Immature natural killer cell (primary cell): ENCODE measurements around the gene PIH1D1. TPM values are rescaled to one million over a fixed set of nuclear protein-coding genes. Genes with fewer than 3 reads are reported as not detected.
"Not testable (repeated sequence)": the region's sequence is repeated elsewhere in the genome, so short reads cannot be mapped to it uniquely, and the experiment has no call there.

Source experiments
- DNase-seq, 3 donors: peaks; one replicate each; pipeline ENCODE4 v3.0.0; 2022; ENCODE audit warnings: mixed read lengths in 1 of 3
- H3K27ac Mint-ChIP-seq, 6 donors: one replicate each; pipeline ENCODE4 v1.8.0; 2020; ENCODE audit warnings: mixed read lengths in 6 of 6, mild to moderate bottlenecking in 5 of 6, inconsistent platforms in 4 of 6, moderate library complexity in 3 of 6
- H3K27me3 Mint-ChIP-seq, 3 donors: one replicate each; pipeline ENCODE4 v1.8.0; 2020 to 2021; ENCODE audit warnings: low read depth in 3 of 3, mild to moderate bottlenecking in 3 of 3, mixed read lengths in 3 of 3, moderate library complexity in 3 of 3, inconsistent platforms in 1 of 3
- H3K36me3 Mint-ChIP-seq, 3 donors: one replicate each; pipeline ENCODE4 v1.8.0; 2020; ENCODE audit warnings: mixed read lengths in 3 of 3, inconsistent platforms in 2 of 3, mild to moderate bottlenecking in 2 of 3
- H3K4me1 Mint-ChIP-seq, 2 donors: one replicate each; pipeline ENCODE4 v1.8.0; 2020; ENCODE audit warnings: inconsistent platforms in 2 of 2, mild to moderate bottlenecking in 2 of 2, mixed read lengths in 2 of 2, moderate library complexity in 1 of 2
- H3K4me3 Mint-ChIP-seq, 5 donors: one replicate each; pipeline ENCODE4 v1.8.0; 2020; ENCODE audit warnings: mild to moderate bottlenecking in 5 of 5, mixed read lengths in 5 of 5, inconsistent platforms in 3 of 5, moderate library complexity in 3 of 5
- H3K9me3 Mint-ChIP-seq, 6 donors: one replicate each; pipeline ENCODE4 v1.8.0; 2020; ENCODE audit warnings: mild to moderate bottlenecking in 6 of 6, mixed read lengths in 6 of 6, inconsistent platforms in 4 of 6, moderate library complexity in 3 of 6
- polyA plus RNA-seq, 3 donors: library from polyadenylated mRNA; unstranded; fragments of 300-500 nt; fragmentation: Illumina TruSeq; gene quantifications; one replicate each; pipeline ENCODE4 v1.2.3, GENCODE V29; 2021

Gene PIH1D1
- polyA plus RNA-seq, 3 donors from 2014 or later: 91.4 to 97.6 (median 93.3) TPM

DNA sequence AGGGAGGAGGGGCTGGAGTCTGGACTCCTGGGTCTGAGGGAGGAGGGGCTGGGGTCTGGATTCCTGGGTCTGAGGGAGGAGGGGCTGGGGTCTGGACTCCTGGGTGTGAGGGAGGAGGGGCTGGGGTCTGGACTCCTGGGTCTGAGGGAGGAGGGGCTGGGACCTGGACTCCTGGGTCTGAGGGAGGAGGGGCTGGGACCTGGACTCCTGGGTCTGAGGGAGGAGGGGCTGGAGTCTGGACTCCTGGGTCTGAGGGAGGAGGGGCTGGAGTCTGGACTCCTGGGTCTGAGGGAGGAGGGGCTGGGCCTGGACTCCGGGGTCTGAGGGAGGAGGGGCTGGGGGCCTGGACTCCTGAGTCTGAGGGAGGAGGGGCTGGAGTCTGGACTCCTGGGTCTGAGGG is 9.5 kb upstream of the PIH1D1 start:
- H3K27me3 Mint-ChIP-seq, H3K27ac Mint-ChIP-seq, H3K4me3 Mint-ChIP-seq, H3K9me3 Mint-ChIP-seq, H3K36me3 Mint-ChIP-seq, H3K4me1 Mint-ChIP-seq, DNase-seq: not testable (repeated sequence)

DNA sequence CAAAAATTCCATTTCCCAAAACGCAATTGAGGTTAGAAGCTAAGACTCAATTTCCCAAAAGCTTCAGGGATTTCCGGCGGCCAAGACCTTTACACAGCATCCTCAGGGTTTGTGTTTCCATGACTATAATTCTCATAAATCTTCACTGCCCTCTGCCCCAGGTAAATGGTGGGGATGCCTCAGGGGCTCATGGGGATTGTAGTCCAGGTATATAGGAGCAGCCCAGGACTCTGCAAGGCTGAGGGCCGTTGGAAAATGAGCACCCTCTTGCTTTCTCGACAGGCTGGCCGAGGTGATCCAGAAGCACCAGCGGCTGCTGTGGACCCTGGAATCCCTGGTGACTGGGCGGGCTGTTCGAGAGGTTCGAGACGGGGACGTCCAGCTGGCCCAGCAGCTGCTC is 7.8 kb upstream of the PIH1D1 start:
- peaks cover 0 to 5% (median 1%) of the 10 kb centered on the region in 3 donors for H3K27me3 Mint-ChIP-seq
- H3K27ac Mint-ChIP-seq: no peak overlapping the region
- peaks cover 4 to 6% (median 4%) of the 10 kb centered on the region in 3 donors for H3K36me3 Mint-ChIP-seq
- no peaks in the 10 kb centered on the region for H3K9me3 Mint-ChIP-seq
- H3K4me1 Mint-ChIP-seq: peaks cover under 1 to 6% of the 10 kb centered on the region in 2 donors
- no peak for DNase-seq
- H3K4me3 Mint-ChIP-seq: no peak overlapping the region

DNA sequence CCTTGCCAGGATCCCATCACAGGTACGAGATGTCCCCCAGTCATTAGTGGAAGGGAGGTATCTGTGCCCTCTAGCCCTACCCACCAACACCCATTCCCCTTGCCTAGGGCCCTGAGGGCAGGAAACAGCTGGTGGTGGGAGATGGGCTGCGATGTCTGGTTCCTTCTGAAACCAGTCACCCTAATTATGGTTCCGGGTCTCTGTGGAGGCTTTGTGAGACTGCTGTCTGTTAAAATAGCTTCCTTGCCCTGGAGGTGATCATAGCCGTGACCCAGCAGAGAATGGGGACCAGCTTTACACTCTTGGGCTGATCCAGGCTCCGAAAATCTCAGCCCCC is 6.9 kb upstream of the PIH1D1 start:
- peaks cover 9 to 13% of the 10 kb centered on the region in 2 donors for H3K4me1 Mint-ChIP-seq
- peak overlapping the region in 2 of 6 donors; percentile 16 to 66 for H3K27ac Mint-ChIP-seq
- no peaks in the 10 kb centered on the region for H3K9me3 Mint-ChIP-seq
- H3K4me3 Mint-ChIP-seq: no peak overlapping the region
- H3K27me3 Mint-ChIP-seq: peaks cover 2 to 11% (median 6%) of the 10 kb centered on the region in 3 donors
- H3K36me3 Mint-ChIP-seq: peaks cover 4 to 6% (median 4%) of the 10 kb centered on the region in 3 donors
- no peak for DNase-seq

- no peaks in the 10 kb centered on the region for H3K9me3 Mint-ChIP-seq
- peaks cover 27 to 33% of the 10 kb centered on the region in 2 donors for H3K4me1 Mint-ChIP-seq
- peaks cover 11 to 23% (median 21%) of the 10 kb centered on the region in 3 donors for H3K27me3 Mint-ChIP-seq
- no peak for DNase-seq
- peak overlapping the region in 3 of 6 donors; percentile 8 to 24 (median 20) for H3K27ac Mint-ChIP-seq
- peaks cover 4 to 9% (median 7%) of the 10 kb centered on the region in 3 donors for H3K36me3 Mint-ChIP-seq
- H3K4me3 Mint-ChIP-seq: no peak overlapping the region
Observed at GRCh38 chr19:49456326-49456725, 4.7 kb upstream of the PIH1D1 start.

DNA sequence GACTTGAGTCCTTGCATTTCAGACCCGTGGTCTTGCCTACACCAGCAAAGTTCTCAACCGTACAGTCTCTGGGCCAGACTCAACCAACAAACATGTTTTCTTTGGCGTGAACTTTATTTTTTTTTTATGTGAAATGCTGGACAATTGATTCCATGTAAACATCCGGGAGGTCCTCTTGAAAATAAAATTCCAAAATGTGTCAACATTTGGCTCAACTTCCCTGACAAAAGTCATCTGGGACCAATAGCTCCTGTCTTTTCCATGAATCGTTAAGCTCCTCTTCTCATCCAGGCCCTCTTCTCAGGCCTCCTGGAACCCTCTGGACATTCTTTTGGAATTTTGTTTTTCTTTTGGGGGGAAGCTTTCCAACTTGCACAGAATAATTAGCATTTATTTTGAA is 4.2 kb upstream of the PIH1D1 start:
- Mint-ChIP-seq H3K36me3 (peaks cover 4 to 9% (median 7%) of the 10 kb centered on the region in 3 donors), H3K4me3 (peak overlapping the region in 2 of 5 donors; percentile 3 to 21), H3K4me1 (peaks cover 32 to 38% of the 10 kb centered on the region in 2 donors), H3K27ac (peak overlapping the region in 3 of 6 donors; percentile 20 to 47 (median 24)), H3K27me3 (peaks cover 11 to 23% (median 21%) of the 10 kb centered on the region in 3 donors), H3K9me3 (no peaks in the 10 kb centered on the region)
- DNase-seq: no peak

GRCh38 chr19:49453757-49454240 is 2.2 kb upstream of the PIH1D1 start:
- no peaks in the 10 kb centered on the region for H3K9me3 Mint-ChIP-seq
- H3K36me3 Mint-ChIP-seq: peaks cover 7 to 13% (median 9%) of the 10 kb centered on the region in 3 donors
- peaks cover 11 to 21% (median 21%) of the 10 kb centered on the region in 3 donors for H3K27me3 Mint-ChIP-seq
- DNase-seq: peak in 1 of 3 donors; percentile 30
- peak overlapping the region; percentile 98 to 100 (median 99) for H3K27ac Mint-ChIP-seq
- H3K4me3 Mint-ChIP-seq: peak overlapping the region; percentile 93 to 100 (median 98)
- peaks cover 39 to 48% of the 10 kb centered on the region in 2 donors for H3K4me1 Mint-ChIP-seq

GRCh38 chr19:49453013-49453756 is 1.6 kb upstream of the PIH1D1 start, which contains the start of gene ALDH16A1:
Gene ALDH16A1 (plus strand): TSS chr19:49453225. CDS start chr19:49453332, 107 bp downstream.
- Mint-ChIP-seq H3K27ac (peak within 1 kb of the TSS; percentile 98 to 100 (median 99)), H3K9me3 (no peaks in the 10 kb centered on the region), H3K27me3 (peaks cover 11 to 24% (median 21%) of the 10 kb centered on the region in 3 donors), H3K4me1 (peaks cover 45 to 48% of the 10 kb centered on the region in 2 donors), H3K4me3 (peak within 1 kb of the TSS; percentile 93 to 100 (median 99)), H3K36me3 (peaks cover 12 to 19% (median 15%) of the 10 kb centered on the region in 3 donors)
- peak; percentile 98 to 99 (median 99) for DNase-seq

- Mint-ChIP-seq H3K27me3 (peaks cover 10 to 24% (median 21%) of the 10 kb centered on the region in 3 donors), H3K4me1 (peaks cover 43 to 46% of the 10 kb centered on the region in 2 donors), H3K36me3 (peaks cover 8 to 20% (median 16%) of the 10 kb centered on the region in 3 donors), H3K27ac (peak overlapping the region in 5 of 6 donors; percentile 34 to 74 (median 41)), H3K4me3 (peak overlapping the region; percentile 47 to 99 (median 93)), H3K9me3 (no peaks in the 10 kb centered on the region)
- DNase-seq: no peak
Observed at GRCh38 chr19:49450405-49450804, 1.2 kb downstream of the PIH1D1 start.

GRCh38 chr19:49448432-49448786 is 3.2 kb downstream of the PIH1D1 start:
- DNase-seq: no peak
- Mint-ChIP-seq H3K27me3 (peaks cover 8 to 20% (median 18%) of the 10 kb centered on the region in 3 donors), H3K27ac (peak overlapping the region in 3 of 6 donors; percentile 0 to 72 (median 56)), H3K36me3 (peaks cover 8 to 20% (median 16%) of the 10 kb centered on the region in 3 donors), H3K9me3 (no peaks in the 10 kb centered on the region), H3K4me1 (peaks cover 41 to 45% of the 10 kb centered on the region in 2 donors), H3K4me3 (peak overlapping the region in 3 of 5 donors; percentile 20 to 51 (median 48))

DNA sequence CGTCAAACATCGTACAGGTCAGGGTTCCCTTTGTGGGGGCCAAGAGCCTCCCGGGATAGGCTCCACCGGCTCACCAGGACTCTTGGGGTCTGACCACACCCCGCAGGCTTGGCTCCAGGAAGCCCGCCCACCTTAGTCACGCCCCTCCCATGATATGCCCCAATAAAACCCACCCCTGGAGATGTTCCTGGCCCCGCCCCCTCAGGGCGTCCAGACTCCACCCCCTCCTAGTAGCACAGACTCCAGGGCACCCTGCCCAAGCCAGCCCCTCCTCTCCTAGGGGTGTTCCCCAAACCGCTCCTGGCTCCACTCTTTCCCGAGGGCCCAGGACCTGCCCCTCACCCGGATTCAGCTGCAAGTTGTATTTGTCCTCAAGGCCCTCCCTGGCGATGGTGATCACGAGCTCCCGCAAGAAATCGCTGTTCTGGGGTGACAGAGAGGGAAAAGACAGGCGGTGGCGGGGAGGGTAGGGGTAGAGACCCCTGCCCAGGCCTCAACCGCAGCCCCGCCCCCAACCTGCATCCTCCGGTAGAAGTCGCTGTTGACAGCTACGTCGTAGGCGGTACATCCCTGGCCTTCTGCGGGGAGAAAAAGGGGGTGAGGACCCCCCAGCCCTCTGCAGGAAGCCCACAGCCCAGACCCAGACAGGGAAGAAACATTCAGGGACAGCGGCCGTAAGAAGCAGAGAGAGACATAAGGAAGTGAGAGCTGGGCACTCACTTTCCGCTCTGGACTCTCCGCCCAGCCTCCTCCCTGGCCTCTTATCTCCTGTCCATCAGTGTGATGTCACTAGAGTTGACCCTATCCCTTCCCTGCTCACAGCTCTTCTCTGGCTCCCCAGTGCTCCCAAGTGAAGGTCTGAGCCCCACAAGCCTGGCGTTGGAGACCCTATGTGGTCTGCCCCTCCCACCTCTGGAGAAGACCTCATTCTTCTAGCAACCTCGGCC is 3.9 kb downstream of the PIH1D1 start:
- Mint-ChIP-seq H3K27ac (peak overlapping the region in 4 of 6 donors; percentile 16 to 72 (median 42)), H3K9me3 (no peaks in the 10 kb centered on the region), H3K27me3 (peaks cover 2 to 14% (median 14%) of the 10 kb centered on the region in 3 donors), H3K4me1 (peaks cover 39% of the 10 kb centered on the region in 2 donors), H3K36me3 (peaks cover 8 to 20% (median 16%) of the 10 kb centered on the region in 3 donors), H3K4me3 (peak overlapping the region in 1 of 5 donors; percentile 30)
- DNase-seq: no peak

DNA sequence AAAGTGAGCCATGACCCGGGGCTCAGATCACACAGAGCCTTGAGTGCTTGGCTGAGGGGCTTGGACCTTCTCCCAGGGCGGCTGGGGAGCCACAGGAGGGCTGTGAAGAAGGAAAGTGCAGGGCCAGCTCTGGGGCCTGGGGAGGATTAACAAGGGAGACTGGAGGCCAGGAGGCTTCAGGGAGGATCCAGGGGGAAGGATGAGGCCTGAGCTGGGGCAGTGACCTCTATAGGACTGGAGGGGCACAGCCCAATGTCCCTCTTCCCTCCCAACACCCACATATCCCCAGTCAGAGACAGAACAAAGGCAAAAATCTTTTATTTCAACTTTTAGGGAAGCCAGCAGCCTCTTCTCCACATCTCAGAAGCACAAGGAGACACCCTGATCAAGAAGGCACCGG is 5.6 kb downstream of the PIH1D1 start:
- Mint-ChIP-seq H3K4me3 (no peak overlapping the region), H3K27ac (peak overlapping the region in 2 of 6 donors; percentile 20 to 68), H3K27me3 (peaks cover 6 to 13% (median 11%) of the 10 kb centered on the region in 3 donors), H3K4me1 (peaks cover 36 to 41% of the 10 kb centered on the region in 2 donors), H3K9me3 (no peaks in the 10 kb centered on the region), H3K36me3 (peaks cover 5 to 16% (median 12%) of the 10 kb centered on the region in 3 donors)
- DNase-seq: no peak

GRCh38 chr19:49444100-49444700 is 7.4 kb downstream of the PIH1D1 start:
- not testable (repeated sequence) for H3K9me3 Mint-ChIP-seq, DNase-seq
- Mint-ChIP-seq H3K36me3 (peaks cover 8 to 13% (median 8%) of the 10 kb centered on the region in 3 donors), H3K4me1 (peaks cover 30 to 41% of the 10 kb centered on the region in 2 donors), H3K27me3 (peaks cover 20 to 23% (median 23%) of the 10 kb centered on the region in 3 donors), H3K27ac (peak overlapping the region in 5 of 6 donors; percentile 85 to 92 (median 88)), H3K4me3 (peak overlapping the region; percentile 79 to 85 (median 84))
